Neural cell (in vitro differentiated cells): Measurements from ENCODE around the gene ZNF513. TPM values are rescaled to one million over a fixed set of nuclear protein-coding genes. Genes with fewer than 3 reads are reported as not detected.

Experiments
- H2AFZ ChIP-seq: fragments of 200-600, 300-800 bp; sonication (generic), shearing (Covaris generic); 2 replicates; pipeline ENCODE4 v1.6.0; 2014; ENCODE audit warnings: low read depth, mild to moderate bottlenecking, antibody characterized with exemption, low read length, moderate library complexity
- H3F3A ChIP-seq: fragments of 200-600 bp; shearing (Covaris generic); 2 replicates; pipeline ENCODE4 v1.6.1; 2016; ENCODE audit warnings: mild to moderate bottlenecking, moderate library complexity, mixed read lengths, antibody characterized with exemption, low read length; ENCODE audit not compliant: insufficient read depth, poor library complexity, severe bottlenecking
- H3K27ac ChIP-seq: fragments of 200-600, 300-800 bp; sonication (generic), shearing (Covaris generic); 2 replicates; pipeline ENCODE4 v1.5.1; 2014; ENCODE audit warnings: mild to moderate bottlenecking, low read length, moderate library complexity
- H3K27me3 ChIP-seq: fragments of 300-800, 200-600 bp; sonication (generic), shearing (Covaris generic); 2 replicates; pipeline ENCODE4 v1.6.0; 2014; ENCODE audit warnings: mild to moderate bottlenecking, low read depth, low read length, moderate library complexity; ENCODE audit not compliant: insufficient read depth
- H3K36me3 ChIP-seq: fragments of 300-800, 200-600 bp; sonication (generic), shearing (Covaris generic); 2 replicates; pipeline ENCODE4 v1.5.1; 2014; ENCODE audit warnings: mild to moderate bottlenecking, antibody characterized with exemption, low read length, moderate library complexity; ENCODE audit not compliant: insufficient read depth
- H3K4me2 ChIP-seq: fragments of 300-800, 200-600 bp; sonication (generic), shearing (Covaris generic); 2 replicates; pipeline ENCODE4 v1.6.0; 2014; ENCODE audit warnings: mild to moderate bottlenecking, low read length
- H3K4me3 ChIP-seq: fragments of 300-800, 200-600 bp; sonication (generic), shearing (Covaris generic); 2 replicates; pipeline ENCODE4 v1.5.1; 2014; ENCODE audit warnings: mild to moderate bottlenecking, low read length, moderate library complexity
- H3K79me2 ChIP-seq: fragments of 200-600 bp; shearing (Covaris generic); replicated peaks from 2 replicates; pipeline ENCODE4 v1.6.0; 2014; ENCODE audit warnings: mild to moderate bottlenecking, low read length, moderate library complexity; ENCODE audit not compliant: insufficient read depth
- H3K9ac ChIP-seq: fragments of 300-800, 200-600 bp; sonication (generic), shearing (Covaris generic); 2 replicates; pipeline ENCODE4 v1.6.1; 2016; ENCODE audit warnings: mild to moderate bottlenecking, low read length, mixed read lengths
- H3K9me2 ChIP-seq: fragments of 200-600 bp; shearing (Covaris generic); 2 replicates; pipeline ENCODE4 v1.6.1; 2016; ENCODE audit warnings: mild to moderate bottlenecking, low read length, mixed read lengths; ENCODE audit not compliant: insufficient read depth
- H3K9me3 ChIP-seq: fragments of 200-600, 300-800 bp; sonication (generic), shearing (Covaris generic); 2 replicates; pipeline ENCODE4 v1.6.1; 2016; ENCODE audit warnings: mild to moderate bottlenecking, mixed run types, low read length, moderate library complexity, mixed read lengths
- H4K20me1 ChIP-seq: fragments of 200-600 bp; shearing (Covaris generic); 2 replicates; pipeline ENCODE4 v1.6.1; 2016; ENCODE audit warnings: mild to moderate bottlenecking, mixed run types; ENCODE audit not compliant: insufficient read depth
- CTCF ChIP-seq: fragments of 450-650 bp; IDR thresholded peaks from 2 replicates; pipeline ENCODE4 v1.5.1; 2014; ENCODE audit warnings: antibody characterized with exemption, mild to moderate bottlenecking, moderate library complexity; ENCODE audit not compliant: poor library complexity, severe bottlenecking
- EP300 ChIP-seq: fragments of 450-650 bp; conservative IDR thresholded peaks from 2 replicates; pipeline ENCODE4 v1.6.1; 2014; ENCODE audit warnings: antibody characterized with exemption, mild to moderate bottlenecking, moderate library complexity; ENCODE audit not compliant: poor library complexity, severe bottlenecking
- EZH2 ChIP-seq: fragments of 200-600, 300-800 bp; shearing (Covaris generic), sonication (generic); IDR thresholded peaks from 2 replicates; pipeline ENCODE4 v1.6.1; 2014; ENCODE audit warnings: antibody characterized with exemption, low read length, borderline replicate concordance, mild to moderate bottlenecking; ENCODE audit not compliant: insufficient read depth, poor library complexity, severe bottlenecking
- MXI1 ChIP-seq: fragments of 450-650 bp; conservative IDR thresholded peaks from 2 replicates; pipeline ENCODE4 v1.6.1; 2014; ENCODE audit warnings: antibody characterized with exemption, mild to moderate bottlenecking; ENCODE audit not compliant: poor library complexity, severe bottlenecking
- POLR2AphosphoS5 ChIP-seq: IDR thresholded peaks from 2 replicates; pipeline ENCODE4 v1.6.1; 2012
- RAD21 ChIP-seq: fragments of 450-650 bp; conservative IDR thresholded peaks from 2 replicates; pipeline ENCODE4 v1.6.1; 2014; ENCODE audit warnings: antibody characterized with exemption, mild to moderate bottlenecking, moderate library complexity
- REST ChIP-seq: IDR thresholded peaks from 2 replicates; pipeline ENCODE4 v1.6.1; 2012; ENCODE audit warnings: borderline replicate concordance
- SMC3 ChIP-seq: fragments of 450-650 bp; conservative IDR thresholded peaks from 2 replicates; pipeline ENCODE4 v1.6.1; 2014; ENCODE audit warnings: antibody characterized with exemption, mild to moderate bottlenecking, moderate library complexity; ENCODE audit not compliant: poor library complexity
- TAF1 ChIP-seq: IDR thresholded peaks from 2 replicates; pipeline ENCODE4 v1.6.1; 2012; ENCODE audit warnings: low read depth
- polyA plus RNA-seq: library from polyadenylated mRNA; depleted of rRNA; stranded (reverse); fragments of >200 nt; gene quantifications from 2 replicates; pipeline ENCODE4 v1.2.3, GENCODE V29; 2014

ZNF513 gene
- polyA plus RNA-seq, 1 donor from 2014 or later = 40.5 TPM

- peaks cover 41% of the 10 kb centered on the region for H3K79me2 ChIP-seq
Measured at GRCh38 chr2:27356382-27357181, 24.0 kb downstream of the ZNF513 start, which contains the start of gene GTF3C2. Gene GTF3C2, minus strand, starts transcription at chr2:27356764. Its CDS starts 13,210 bp downstream, at chr2:27343554.

More at GRCh38 chr2:27356382-27357181, 24.0 kb downstream of the ZNF513 start, which contains the start of gene GTF3C2:
- H3K27me3 ChIP-seq = no peaks in the 10 kb centered on the region
- peak within 1 kb of the TSS; percentile 97 for H3K4me3 ChIP-seq
- peak within 1 kb of the TSS; percentile 92 for H3K9ac ChIP-seq
- H3F3A ChIP-seq = no peaks in the 10 kb centered on the region
- peak within 1 kb of the TSS; percentile 91 for H3K27ac ChIP-seq
- peak; percentile 19 for TF ChIP-seq CTCF
- peak; percentile 35 for TF ChIP-seq REST
- peak; percentile 72 for TF ChIP-seq POLR2AphosphoS5
- TF ChIP-seq TAF1 = peak; percentile 56
- no peak for TF ChIP-seq EZH2
- TF ChIP-seq MXI1 = peak; percentile 99
- peak; percentile 67 for TF ChIP-seq EP300
- no peak for TF ChIP-seq SMC3
- no peak for TF ChIP-seq RAD21
- H2AFZ ChIP-seq = peak within 1 kb of the TSS; percentile 99
- H3K9me2 ChIP-seq = no peaks in the 10 kb centered on the region
- H3K36me3 ChIP-seq = no peaks in the 10 kb centered on the region
- H3K4me2 ChIP-seq = peak within 1 kb of the TSS; percentile 86
- no peaks in the 10 kb centered on the region for H3K9me3 ChIP-seq
- no peaks in the 10 kb centered on the region for H4K20me1 ChIP-seq
